GM23338 (cell line): ENCODE measurements around the gene PRG3.

Experiments used
- CREB1 ChIP-seq: fragments of 250-450 bp; sonication (Bioruptor Pico); IDR thresholded peaks from 2 replicates; pipeline ENCODE4 v1.5.0; 2020; ENCODE audit warnings: low read depth, mild to moderate bottlenecking, moderate library complexity
- CTCF ChIP-seq, 2 experiments: fragments of 200-600 bp in 1 of 2; sonication (generic) in 1 of 2; conservative IDR thresholded peaks; 2 replicates each; pipeline versions ENCODE4 v1.5.1 to v1.6.1; 2016 to 2017; ENCODE audit warnings: antibody characterized with exemption in 2 of 2, low read depth in 2 of 2, mild to moderate bottlenecking in 2 of 2, moderate library complexity in 1 of 2
- ETS1 ChIP-seq: IDR thresholded peaks from 2 replicates; pipeline ENCODE4 v1.6.1; 2016; ENCODE audit warnings: antibody characterized with exemption
- EZH2 ChIP-seq: fragments of 200-600 bp; sonication (generic); IDR thresholded peaks from one replicate; pipeline ENCODE4 v1.8.0; 2017; ENCODE audit warnings: antibody characterized with exemption, mild to moderate bottlenecking, low read depth; ENCODE audit not compliant: unreplicated experiment
- EZH2phosphoT487 ChIP-seq: fragments of 200-600 bp; sonication (generic); IDR thresholded peaks from one replicate; pipeline ENCODE4 v1.8.1; 2018; ENCODE audit warnings: antibody characterized with exemption; ENCODE audit not compliant: unreplicated experiment
- JUNB ChIP-seq: IDR thresholded peaks from one replicate; pipeline ENCODE4 v1.6.1; 2016; ENCODE audit warnings: antibody characterized with exemption; ENCODE audit not compliant: unreplicated experiment
- POLR2AphosphoS5 ChIP-seq: IDR thresholded peaks from 2 replicates; pipeline ENCODE4 v1.6.1; 2016; ENCODE audit warnings: antibody characterized with exemption, low read depth
- REST ChIP-seq: IDR thresholded peaks from one replicate; pipeline ENCODE4 v1.6.1; 2018; ENCODE audit warnings: antibody characterized with exemption; ENCODE audit not compliant: unreplicated experiment
- ZNF114 ChIP-seq: fragments of 250-450 bp; sonication (Bioruptor Pico); IDR thresholded peaks from 2 replicates; pipeline ENCODE4 v1.5.0; 2020; ENCODE audit warnings: mild to moderate bottlenecking, moderate library complexity
- ZNF331 ChIP-seq: fragments of 250-450 bp; sonication (Bioruptor Pico); IDR thresholded peaks from 2 replicates; pipeline ENCODE4 v1.5.0; 2020; ENCODE audit warnings: low read depth, mild to moderate bottlenecking, moderate library complexity

- TF ChIP-seq CTCF (conservative IDR thresholded peaks at IDR 0.05; ENCODE audit: low read depth in 2 of 2): no peak
- TF ChIP-seq POLR2AphosphoS5: no peak
- TF ChIP-seq JUNB: no peak
- no peak for TF ChIP-seq EZH2
- no peak for TF ChIP-seq REST
- TF ChIP-seq ETS1: no peak
- no peak for TF ChIP-seq EZH2phosphoT487
- no peak for TF ChIP-seq CREB1 (CRISPR knock-in tag)
- TF ChIP-seq ZNF114 (CRISPR knock-in tag): no peak
- no peak for TF ChIP-seq ZNF331 (CRISPR knock-in tag)
These were observed 22.0 kb downstream of the PRG3 start for GRCh38 chr11:57358991-57359390.
